GM19397 (cell line): ENCODE measurements around the gene CPEB2.

Experiments
- ATAC-seq: cut with Tn5 transposase; IDR thresholded peaks from one replicate; pipeline ENCODE4 v1.9.1; 2021; ENCODE audit warnings: mild to moderate bottlenecking, moderate library complexity; ENCODE audit not compliant: unreplicated experiment

Gene CPEB2

GRCh38 chr4:15116509-15117079, 114.3 kb downstream of the CPEB2 start:
- ATAC-seq, result no peak

- ATAC-seq, result no peak
These were observed 115.1 kb downstream of the CPEB2 start for GRCh38 chr4:15117270-15117946.

- no peak for ATAC-seq
These were observed 116.0 kb downstream of the CPEB2 start for GRCh38 chr4:15118292-15118691.
